GM23248 (cell line): Measurements from ENCODE around the gene EXOC2. TPM values are rescaled to one million over a fixed set of nuclear protein-coding genes. Genes with fewer than 3 reads are reported as not detected.
A peak's percentile ranks its signal among the peaks of the same experiment; 100 is the strongest.

Experiments used
- DNase-seq: peaks from one replicate; pipeline ENCODE4 v3.0.0-alpha.2; 2015
- H2AFZ ChIP-seq: fragments of 200-600 bp; sonication (generic); 2 replicates; pipeline ENCODE4 v1.6.1; 2016; ENCODE audit warnings: antibody characterized with exemption
- H3F3A ChIP-seq: fragments of 200-600 bp; sonication (generic); 2 replicates; pipeline ENCODE4 v1.6.1; 2016; ENCODE audit warnings: mild to moderate bottlenecking, antibody characterized with exemption, mixed run types; ENCODE audit not compliant: insufficient read depth
- H3K27ac ChIP-seq: fragments of 200-600 bp; sonication (generic); 2 replicates; pipeline ENCODE4 v1.5.1; 2016; ENCODE audit warnings: mild to moderate bottlenecking
- H3K27me3 ChIP-seq: fragments of 200-600 bp; sonication (generic); replicated peaks from 2 replicates; pipeline ENCODE4 v1.6.1; 2016; ENCODE audit warnings: mild to moderate bottlenecking; ENCODE audit not compliant: insufficient read depth
- H3K36me3 ChIP-seq: fragments of 200-600 bp; sonication (generic); 2 replicates; pipeline ENCODE4 v1.6.1; 2016; ENCODE audit warnings: low read depth, mild to moderate bottlenecking
- H3K4me1 ChIP-seq: fragments of 200-600 bp; sonication (generic); 2 replicates; pipeline ENCODE4 v1.6.1; 2016; ENCODE audit warnings: mild to moderate bottlenecking; ENCODE audit not compliant: insufficient read depth
- H3K4me2 ChIP-seq: fragments of 200-600 bp; sonication (generic); one replicate; pipeline ENCODE4 v1.6.1; 2016; ENCODE audit warnings: mild to moderate bottlenecking; ENCODE audit not compliant: unreplicated experiment
- H3K4me3 ChIP-seq: fragments of 200-600 bp; sonication (generic); 2 replicates; pipeline ENCODE4 v1.5.1; 2016; ENCODE audit warnings: mild to moderate bottlenecking
- H3K79me2 ChIP-seq: fragments of 200-600 bp; sonication (generic); 2 replicates; pipeline ENCODE4 v1.6.1; 2016; ENCODE audit warnings: mild to moderate bottlenecking; ENCODE audit not compliant: insufficient read depth
- H3K9ac ChIP-seq: fragments of 200-600 bp; sonication (generic); 2 replicates; pipeline ENCODE4 v1.6.1; 2016; ENCODE audit warnings: mild to moderate bottlenecking
- H3K9me2 ChIP-seq: fragments of 200-600 bp; sonication (generic); 2 replicates; pipeline ENCODE4 v1.6.1; 2016; ENCODE audit warnings: mixed run types, mild to moderate bottlenecking, moderate library complexity; ENCODE audit not compliant: insufficient read depth
- H3K9me3 ChIP-seq: fragments of 200-600 bp; sonication (generic); one replicate; pipeline ENCODE4 v1.6.1; 2017; ENCODE audit warnings: low read depth
- H4K20me1 ChIP-seq: fragments of 200-600 bp; sonication (generic); 2 replicates; pipeline ENCODE4 v1.6.0; 2016; ENCODE audit not compliant: insufficient read depth
- EZH2 ChIP-seq: fragments of 200-600 bp; sonication (generic); IDR thresholded peaks from 2 replicates; pipeline ENCODE4 v1.6.1; 2018; ENCODE audit warnings: antibody characterized with exemption, mild to moderate bottlenecking; ENCODE audit not compliant: insufficient read depth, poor library complexity, severe bottlenecking
- EZH2phosphoT487 ChIP-seq: fragments of 200-600 bp; sonication (generic); IDR thresholded peaks from 2 replicates; pipeline ENCODE4 v1.6.1; 2018; ENCODE audit warnings: antibody characterized with exemption, moderate library complexity, mild to moderate bottlenecking, low read depth; ENCODE audit not compliant: insufficient read depth
- WGBS, 2 experiments: methylation state at CpG; one replicate each; pipeline ENCODE4 v1.1.6; 2015 to 2017; ENCODE audit warnings: low lambda C conversion rate in 2 of 2, low coverage in 1 of 2; ENCODE audit errors: missing lambda C conversion rate in 2 of 2; 5-methylcytosine and 5-hydroxymethylcytosine counted together
- in situ Hi-C: fragments of 300-500 bp; cut with MboI; formaldehyde crosslinking; loops from 2 replicates; pipeline ENCODE4 v1.15.0; 2020
- polyA plus RNA-seq: library from polyadenylated mRNA; unstranded; fragments of >200 nt; fragmentation: Nextera tagmentation; extraction: Ambion mirVana; gene quantifications from 2 replicates; pipeline ENCODE4 v1.2.1, GENCODE V29; 2016
- total RNA-seq: library from RNA; depleted of rRNA; stranded (reverse); fragments of >200 nt; shearing (Covaris generic); gene quantifications from 2 replicates; pipeline ENCODE4 v1.2.3, GENCODE V29; 2014

EXOC2 gene
- total and polyA plus RNA-seq, 2 experiments from 2014 or later, result 17.5 to 32.9 TPM

DNA sequence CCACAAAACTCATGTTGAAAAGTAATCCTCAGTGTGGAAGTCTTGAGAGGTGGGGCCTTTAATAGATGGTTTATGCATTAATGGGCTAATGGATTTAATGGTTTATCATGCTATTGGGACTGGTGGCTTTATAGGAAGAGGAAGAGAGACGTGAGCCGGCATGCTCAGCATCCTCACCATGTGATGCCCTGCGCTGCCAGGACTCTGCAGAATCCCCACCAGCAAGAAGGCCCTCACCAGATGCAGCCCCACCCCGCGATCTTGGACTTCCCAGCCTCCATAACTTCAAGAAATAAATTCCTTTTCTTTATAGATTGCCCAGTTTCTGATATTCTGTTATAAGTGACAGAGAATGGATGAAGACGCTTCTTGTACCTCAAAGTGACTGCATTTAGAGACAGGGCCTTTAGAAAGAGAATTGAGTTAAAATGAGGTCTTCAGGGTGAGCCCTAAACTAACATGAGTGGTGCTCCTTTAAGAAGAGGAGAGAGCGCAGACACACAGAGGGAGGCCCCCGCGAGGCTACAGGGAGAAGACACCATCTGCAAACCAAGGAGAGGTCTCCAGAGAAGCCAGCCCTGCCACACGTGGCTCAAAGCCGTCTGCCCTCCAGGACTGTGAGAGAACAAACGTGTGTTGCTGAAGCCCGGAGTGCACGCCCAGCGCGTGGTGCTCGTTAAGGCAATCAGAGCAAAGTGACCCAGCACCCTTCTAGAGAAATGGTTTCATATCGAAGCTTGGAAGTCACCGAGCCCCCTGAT, 244.5 kb downstream of the EXOC2 start:
- Histone ChIP-seq H3K9me3 (no peaks in the 10 kb centered on the region), H3K79me2 (no peaks in the 10 kb centered on the region), H3K36me3 (no peaks in the 10 kb centered on the region), H3K27ac (no peak overlapping the region), H3K4me2 (no peak overlapping the region), H3K9me2 (no peaks in the 10 kb centered on the region), H3F3A (no peaks in the 10 kb centered on the region), H2AFZ (no peak overlapping the region), H3K27me3 (peaks cover 16% of the 10 kb centered on the region), H4K20me1 (no peaks in the 10 kb centered on the region), H3K4me3 (no peak overlapping the region), H3K9ac (no peak overlapping the region), H3K4me1 (0 out of 2 replicates have a peak, but pooled peaks cover 4% of the 10 kb centered on the region)
- WGBS, 2 experiments, result 39 to 45% methylated on average over 19 of the region's 19 CpGs
- in situ Hi-C loops, result no loop called here
- no peak for TF ChIP-seq EZH2phosphoT487
- TF ChIP-seq EZH2, result no peak
- DNase-seq, result no peak

DNA sequence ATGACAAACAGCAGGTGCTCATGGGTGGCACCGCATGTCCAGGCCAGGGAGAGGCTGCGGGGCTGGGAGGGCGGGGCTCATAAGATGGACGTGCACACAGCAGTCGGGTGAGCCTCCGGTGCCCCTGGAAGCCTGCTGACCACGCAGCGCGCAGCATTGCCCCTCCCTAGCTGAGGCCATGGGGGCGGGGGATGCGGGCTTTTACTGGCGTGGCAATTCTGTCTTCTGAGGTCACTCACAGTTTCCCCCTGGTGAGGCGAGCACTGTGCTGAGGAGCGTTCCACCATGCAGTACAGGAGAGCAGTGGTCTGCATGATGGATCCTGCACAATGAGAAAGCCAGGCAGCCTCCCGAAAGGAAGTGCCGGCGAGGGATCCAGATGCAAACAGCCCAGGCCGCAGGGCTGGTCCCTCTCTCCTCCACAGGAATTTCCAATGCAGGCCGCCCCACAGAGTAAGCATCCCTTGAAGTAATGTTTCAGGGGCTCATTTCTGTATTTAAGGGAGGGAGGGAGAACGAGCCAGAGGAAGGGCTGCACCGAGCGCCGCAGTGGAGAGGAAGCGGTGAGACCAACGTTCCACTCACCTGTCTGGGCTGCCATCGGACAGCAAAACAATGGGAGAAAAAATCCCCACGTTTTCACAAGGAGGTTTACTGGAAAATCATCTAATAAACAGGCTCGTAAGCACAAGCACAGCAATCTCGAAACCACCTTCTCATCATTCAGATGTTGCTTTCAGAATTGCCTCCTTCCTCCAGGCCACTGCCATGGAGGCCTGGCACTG, 245.4 kb downstream of the EXOC2 start:
- Histone ChIP-seq H3K9me2 (no peaks in the 10 kb centered on the region), H2AFZ (no peak overlapping the region), H3K27ac (no peak overlapping the region), H3F3A (no peaks in the 10 kb centered on the region), H3K4me1 (0 out of 2 replicates have a peak, but pooled peaks cover 2% of the 10 kb centered on the region), H3K27me3 (peaks cover 12% of the 10 kb centered on the region), H3K4me3 (no peak overlapping the region), H4K20me1 (no peaks in the 10 kb centered on the region), H3K79me2 (no peaks in the 10 kb centered on the region), H3K9me3 (no peaks in the 10 kb centered on the region), H3K36me3 (no peaks in the 10 kb centered on the region), H3K9ac (no peak overlapping the region), H3K4me2 (no peak overlapping the region)
- WGBS, 2 experiments, result 67 to 71% methylated on average over 20 to 29 of the region's 29 CpGs
- no peak for DNase-seq
- in situ Hi-C loops, result no loop called here
- no peak for TF ChIP-seq EZH2
- no peak for TF ChIP-seq EZH2phosphoT487

DNA sequence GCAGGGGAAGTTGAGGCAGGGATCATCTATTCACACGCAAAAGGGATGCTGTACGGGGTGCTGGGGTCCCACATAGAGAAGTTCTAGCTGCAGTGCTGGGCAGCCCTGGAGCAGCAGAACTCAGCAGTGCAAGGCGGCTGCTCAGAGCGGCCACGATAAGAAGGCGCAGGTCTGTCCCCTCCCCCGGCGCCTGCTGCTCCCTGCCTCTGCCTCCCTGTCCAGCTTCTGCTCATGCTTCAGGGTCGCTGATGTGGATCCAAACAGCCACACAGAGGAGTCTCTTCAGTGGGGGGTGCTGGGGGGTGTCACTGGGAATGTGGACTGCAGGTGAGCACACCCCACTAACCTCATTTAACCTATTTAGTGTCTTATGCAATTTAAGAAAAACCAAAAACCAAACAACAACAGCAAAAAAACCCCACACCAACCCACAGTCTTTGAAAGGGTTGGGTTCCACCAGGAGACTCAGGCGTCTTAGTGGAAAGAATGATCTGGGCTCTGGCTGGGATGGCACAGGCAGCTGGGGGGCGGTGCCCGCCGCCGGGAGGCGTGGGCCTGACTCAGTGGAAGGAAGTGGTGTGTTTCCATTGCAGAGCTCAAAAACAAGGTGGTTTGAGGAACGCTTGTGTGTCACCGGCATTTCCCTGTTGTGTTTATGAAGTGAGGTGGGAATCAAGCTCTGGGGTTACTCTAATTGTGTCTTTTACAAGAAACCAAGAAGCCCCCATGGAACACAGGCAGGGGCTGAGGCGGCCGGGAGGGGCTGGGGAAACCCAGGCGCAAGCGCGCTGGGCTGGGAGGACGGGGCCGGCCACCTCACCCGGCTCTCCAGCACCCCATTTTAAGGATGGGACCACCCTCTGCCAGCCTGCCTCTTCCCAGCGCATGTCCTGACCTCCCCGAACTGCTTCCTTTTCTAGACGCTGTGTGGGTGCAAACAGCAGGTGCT, 246.2 kb downstream of the EXOC2 start:
- no peak overlapping the region for H3K4me2 ChIP-seq
- H2AFZ ChIP-seq, result no peak overlapping the region
- H3K9me3 ChIP-seq, result no peaks in the 10 kb centered on the region
- no peaks in the 10 kb centered on the region for H3K9me2 ChIP-seq
- no peak overlapping the region for H3K4me3 ChIP-seq
- H3K27me3 ChIP-seq, result peaks cover 21% of the 10 kb centered on the region
- H3K9ac ChIP-seq, result no peak overlapping the region
- TF ChIP-seq EZH2 (no peak), EZH2phosphoT487 (no peak)
- no peaks in the 10 kb centered on the region for H3F3A ChIP-seq
- in situ Hi-C loops, result no loop called here
- DNase-seq, result peak; percentile 50
- WGBS, 2 experiments, result 56 to 65% methylated on average over 22 to 28 of the region's 28 CpGs
- no peaks in the 10 kb centered on the region for H3K36me3 ChIP-seq
- H4K20me1 ChIP-seq, result no peaks in the 10 kb centered on the region
- H3K4me1 ChIP-seq, result no peaks in the 10 kb centered on the region
- no peaks in the 10 kb centered on the region for H3K79me2 ChIP-seq
- no peak overlapping the region for H3K27ac ChIP-seq
